Measurements from ENCODE around the gene TUBB.
"Not testable (repeated sequence)": the region's sequence is repeated elsewhere in the genome, so short reads cannot be mapped to it uniquely, and the experiment has no call there.

TUBB gene

GRCh38 chr6:30763618-30764489 lies 43.7 kb downstream of the TUBB start:
- DNase-seq = peak; percentile 61

GRCh38 chr6:30764490-30765043 lies 44.4 kb downstream of the TUBB start:
- DNase-seq = not testable (repeated sequence)

- DNase-seq = not testable (repeated sequence)
Measured at GRCh38 chr6:30765495-30765894, 45.3 kb downstream of the TUBB start.

GRCh38 chr6:30766461-30767157 lies 46.5 kb downstream of the TUBB start:
- DNase-seq = no peak

- DNase-seq = no peak
Measured at GRCh38 chr6:30767158-30767943, 47.2 kb downstream of the TUBB start.

GRCh38 chr6:30767944-30768301 lies 47.8 kb downstream of the TUBB start:
- no peak for DNase-seq

GRCh38 chr6:30768634-30769087 lies 48.5 kb downstream of the TUBB start:
- DNase-seq = no peak

- DNase-seq = peak; percentile 7
Measured at GRCh38 chr6:30769088-30769852, 49.1 kb downstream of the TUBB start.

- no peak for DNase-seq
Measured at GRCh38 chr6:30769853-30770524, 49.8 kb downstream of the TUBB start.

GRCh38 chr6:30770592-30770991 lies 50.4 kb downstream of the TUBB start:
- DNase-seq = no peak

GRCh38 chr6:30774701-30775100 lies 54.5 kb downstream of the TUBB start:
- no peak for DNase-seq

All from NCI-H69 (cell line).